Pancreas (tissue), 10 donors: Measurements from ENCODE around the gene SLC2A10. TPM values are rescaled to one million over a fixed set of nuclear protein-coding genes. Genes with fewer than 3 reads are reported as not detected.
"Not testable (repeated sequence)": the region's sequence is repeated elsewhere in the genome, so short reads cannot be mapped to it uniquely, and the experiment has no call there.

ENCODE experiments used
- ATAC-seq, 4 donors: fragments of 200-7000 bp; cut with Tn5 transposase; one replicate each; pipeline versions ENCODE4 v1.8.0 to v1.9.1; 2020; ENCODE audit warnings: mild to moderate bottlenecking in 4 of 4, moderate library complexity in 4 of 4
- DNase-seq, 6 donors: peaks; one replicate each; pipeline ENCODE4 v3.0.0-alpha.2; 2020
- FAIRE-seq: peaks from 2 replicates; lab custom pipeline; 2012; peaks lifted over from hg19 to GRCh38; lab: Jason Lieb, UNC
- H3K27ac ChIP-seq, 4 donors: fragments of 200-600 bp; sonication (generic); 1 replicate in 3 of 4; 2 replicates in 1 of 4; pipeline versions ENCODE4 v1.5.0 to v1.8.0; 2020
- H3K27me3 ChIP-seq, 4 donors: fragments of 200-600 bp; one replicate each; pipeline ENCODE4 v1.8.0; 2021
- H3K36me3 ChIP-seq, 3 donors: fragments of 200-600 bp; sonication (generic) in 1 of 3; one replicate each; pipeline versions ENCODE4 v1.5.0 to v1.8.0; 2020 to 2021
- H3K4me1 ChIP-seq, 3 donors: fragments of 200-600 bp; one replicate each; pipeline ENCODE4 v1.8.0; 2021
- H3K4me3 ChIP-seq, 4 donors: fragments of 200-600 bp; sonication (generic) in 2 of 4; one replicate each; pipeline versions ENCODE4 v1.5.0 to v1.8.0; 2020 to 2021
- H3K9me3 ChIP-seq, 4 donors: fragments of 200-600 bp; one replicate each; pipeline ENCODE4 v1.8.0; 2021
- CTCF ChIP-seq, 4 donors: fragments of 200-600 bp; sonication (generic) in 3 of 4; IDR thresholded peaks; one replicate each; pipeline versions ENCODE4 v1.5.0 to v1.8.0; 2021; ENCODE audit warnings: antibody characterized with exemption in 4 of 4
- WGBS, 2 donors: extraction: QIAGEN DNeasy Blood & Tissue Kit; methylation state at CpG; one replicate each; pipeline ENCODE4 v1.1.7; 2013; 5-methylcytosine and 5-hydroxymethylcytosine counted together
- intact Hi-C, 3 donors: fragments of 100-400 bp; cut with DNase I; formaldehyde crosslinking; loops; one replicate each; pipeline versions ENCODE4 v1.11.1 to v1.14.2; 2022
- polyA plus RNA-seq, 2 donors: library from polyadenylated mRNA; stranded (reverse); fragments of 200-250 nt; gene quantifications; one replicate each; pipeline ENCODE4 v1.2.3, GENCODE V29; 2013
- total RNA-seq, 6 donors: library from RNA; stranded (reverse); fragmentation: NEBNext Ultra II Directional in 4 of 6; extraction: Animal tissue kit (Norgen Biotek cat#: 25700) in 4 of 6; gene quantifications; one replicate each; pipeline versions ENCODE4 v1.2.1 to v1.2.4, GENCODE V29; 2021 to 2023
- donor health status: healthy with polysubstance abuse.
- donor health status: DM: no; HTN: no; CAD: no; lungs with moderate emphysema.
- donor health status: DM: no; HTN: no; CAD: no.
- donor health status: control.
- donor health status: control.
- donor health status: Bipolar disorder and iron deficiency.
- donor health status: DM: yes; HTN: yes; CAD: no.
- donor health status: DM: no; HTN: no; CAD: no.
- donor health status: DM: no; HTN: no; CAD: no.
- donor health status: DM: yes; HTN: yes; CAD: no.

SLC2A10 gene
- total and polyA plus RNA-seq, 8 donors = 10.9 to 20.9 (median 13.8) TPM

GRCh38 chr20:46671866-46672542, 37.4 kb upstream of the SLC2A10 start:
- FAIRE-seq (no peak), DNase-seq (no peak), ATAC-seq (no peak)
- Histone ChIP-seq H3K27me3 (no peaks in the 10 kb centered on the region), H3K4me3 (no peak overlapping the region), H3K36me3 (no peaks in the 10 kb centered on the region), H3K9me3 (no peaks in the 10 kb centered on the region), H3K27ac (peak overlapping the region in 1 of 4 donors; percentile 45), H3K4me1 (peaks cover 7 to 9% (median 9%) of the 10 kb centered on the region in 3 donors)
- WGBS, 2 donors = 85 to 93% methylated on average over 3 of the region's 3 CpGs
- intact Hi-C loops = no loop called here
- TF ChIP-seq CTCF (IDR thresholded peaks at IDR 0.05) = no peak

- Histone ChIP-seq H3K27me3 (no peaks in the 10 kb centered on the region), H3K4me3 (no peak overlapping the region), H3K9me3 (no peaks in the 10 kb centered on the region), H3K4me1 (peaks cover 7 to 9% (median 9%) of the 10 kb centered on the region in 3 donors), H3K36me3 (no peaks in the 10 kb centered on the region), H3K27ac (no peak overlapping the region)
- FAIRE-seq (no peak), ATAC-seq (no peak), DNase-seq (no peak)
- intact Hi-C loops = no loop called here
- no peak for TF ChIP-seq CTCF (IDR thresholded peaks at IDR 0.05)
- WGBS, 2 donors = 85 to 86% methylated on average over 5 of the region's 5 CpGs
Measured at GRCh38 chr20:46672543-46673148, 36.8 kb upstream of the SLC2A10 start.

GRCh38 chr20:46673394-46674252, 35.8 kb upstream of the SLC2A10 start:
- WGBS, 2 donors = 80 to 88% methylated on average over 11 of the region's 11 CpGs
- Histone ChIP-seq H3K9me3 (no peaks in the 10 kb centered on the region), H3K4me1 (peaks cover 7 to 9% (median 9%) of the 10 kb centered on the region in 3 donors), H3K36me3 (no peaks in the 10 kb centered on the region), H3K27ac (peak overlapping the region in 1 of 4 donors; percentile 22), H3K27me3 (no peaks in the 10 kb centered on the region), H3K4me3 (no peak overlapping the region)
- ATAC-seq = no peak
- no peak for DNase-seq
- FAIRE-seq = no peak
- TF ChIP-seq CTCF (IDR thresholded peaks at IDR 0.05) = no peak
- intact Hi-C loops = no loop called here

GRCh38 chr20:46674253-46675083, 35.0 kb upstream of the SLC2A10 start:
- Histone ChIP-seq H3K4me1 (peaks cover 7 to 9% (median 9%) of the 10 kb centered on the region in 3 donors), H3K36me3 (no peaks in the 10 kb centered on the region), H3K4me3 (no peak overlapping the region), H3K27me3 (no peaks in the 10 kb centered on the region), H3K27ac (peak overlapping the region in 1 of 4 donors; percentile 22), H3K9me3 (no peaks in the 10 kb centered on the region)
- TF ChIP-seq CTCF (IDR thresholded peaks at IDR 0.05) = no peak
- FAIRE-seq (no peak), ATAC-seq (peak in 1 of 4 donors; percentile 14), DNase-seq (no peak)
- intact Hi-C loops = no loop called here
- 70 to 72% methylated on average over 14 of the region's 14 CpGs for WGBS, 2 donors

GRCh38 chr20:46676649-46677316, 32.7 kb upstream of the SLC2A10 start:
- intact Hi-C loops = not testable (repeated sequence)

More at GRCh38 chr20:46676649-46677316, 32.7 kb upstream of the SLC2A10 start:
- H3K9me3 ChIP-seq, H3K4me1 ChIP-seq, DNase-seq, H3K27ac ChIP-seq, FAIRE-seq, ATAC-seq, H3K27me3 ChIP-seq, H3K36me3 ChIP-seq, H3K4me3 ChIP-seq: not testable (repeated sequence)
- WGBS, 2 donors = 92% methylated on average over 11 to 13 of the region's 14 CpGs
